NCI-H1105 (cell line): ENCODE results near the gene INTS3.
"Not testable (repeated sequence)": the region's sequence is repeated elsewhere in the genome, so short reads cannot be mapped to it uniquely, and the experiment has no call there.

ENCODE experiments used
- DNase-seq: peaks from one replicate; lab custom pipeline; 2025; lab: John Stamatoyannopoulos, UW

Gene INTS3

GRCh38 chr1:153763365-153764225 lies 35.7 kb downstream of the INTS3 start:
- no peak for DNase-seq

GRCh38 chr1:153764310-153764709 lies 36.5 kb downstream of the INTS3 start:
- no peak for DNase-seq

GRCh38 chr1:153766663-153767062 lies 38.8 kb downstream of the INTS3 start:
- not testable (repeated sequence) for DNase-seq

- no peak for DNase-seq
These were observed 39.7 kb downstream of the INTS3 start for GRCh38 chr1:153767519-153767918.

- no peak for DNase-seq
These were observed 40.7 kb downstream of the INTS3 start for GRCh38 chr1:153768316-153769181.

- no peak for DNase-seq
These were observed 41.4 kb downstream of the INTS3 start for GRCh38 chr1:153769221-153769620.

GRCh38 chr1:153770797-153771196 lies 42.9 kb downstream of the INTS3 start:
- DNase-seq = no peak

GRCh38 chr1:153771261-153771660 lies 43.4 kb downstream of the INTS3 start:
- no peak for DNase-seq

- no peak for DNase-seq
These were observed 44.2 kb downstream of the INTS3 start for GRCh38 chr1:153771841-153772593.

- no peak for DNase-seq
These were observed 45.5 kb downstream of the INTS3 start for GRCh38 chr1:153773096-153773921.

- DNase-seq = no peak
These were observed 46.3 kb downstream of the INTS3 start for GRCh38 chr1:153774026-153774595.

- peak; percentile 74 for DNase-seq
These were observed 47.1 kb downstream of the INTS3 start, which contains the start of gene SLC27A3 for GRCh38 chr1:153774780-153775457. SLC27A3 (plus strand) TSS chr1:153775407; CDS start chr1:153775498, 91 bp downstream.

- peak; percentile 85 for DNase-seq
These were observed 47.8 kb downstream of the INTS3 start for GRCh38 chr1:153775458-153776327.

GRCh38 chr1:153776352-153776751 lies 48.5 kb downstream of the INTS3 start:
- no peak for DNase-seq

GRCh38 chr1:153776845-153777370 lies 49.1 kb downstream of the INTS3 start:
- no peak for DNase-seq

- DNase-seq = no peak
These were observed 49.8 kb downstream of the INTS3 start for GRCh38 chr1:153777648-153778047.

GRCh38 chr1:153778051-153778823 lies 50.4 kb downstream of the INTS3 start:
- no peak for DNase-seq

- no peak for DNase-seq
These were observed 51.1 kb downstream of the INTS3 start for GRCh38 chr1:153778824-153779519.
